NCI-H2029 treated with DMSO at 0.1 percent for 48 hours (cell line): ENCODE results near the gene TMEM114.
"Not testable (repeated sequence)": the region's sequence is repeated elsewhere in the genome, so short reads cannot be mapped to it uniquely, and the experiment has no call there.

ENCODE experiments used
- DNase-seq: peaks from one replicate; lab custom pipeline; 2025; lab: John Stamatoyannopoulos, UW

The TMEM114 gene

GRCh38 chr16:8572919-8573724 lies 17.2 kb downstream of the TMEM114 start:
- DNase-seq = no peak

GRCh38 chr16:8572063-8572918 lies 18.0 kb downstream of the TMEM114 start:
- no peak for DNase-seq

- no peak for DNase-seq
Observed at GRCh38 chr16:8571061-8571596, 19.2 kb downstream of the TMEM114 start.

- not testable (repeated sequence) for DNase-seq
Observed at GRCh38 chr16:8570393-8570792, 19.9 kb downstream of the TMEM114 start.

GRCh38 chr16:8569650-8570346 lies 20.5 kb downstream of the TMEM114 start:
- DNase-seq = no peak

GRCh38 chr16:8568231-8568617 lies 22.1 kb downstream of the TMEM114 start:
- no peak for DNase-seq

GRCh38 chr16:8567355-8568230 lies 22.7 kb downstream of the TMEM114 start:
- peak; percentile 60 for DNase-seq

- DNase-seq = peak; percentile 23
Observed at GRCh38 chr16:8565498-8565897, 24.8 kb downstream of the TMEM114 start.

- no peak for DNase-seq
Observed at GRCh38 chr16:8564934-8565345, 25.4 kb downstream of the TMEM114 start.

GRCh38 chr16:8563944-8564540 lies 26.3 kb downstream of the TMEM114 start:
- not testable (repeated sequence) for DNase-seq

- no peak for DNase-seq
Observed at GRCh38 chr16:8561496-8561895, 28.8 kb downstream of the TMEM114 start.

- DNase-seq = no peak
Observed at GRCh38 chr16:8555400-8555799, 34.9 kb downstream of the TMEM114 start.

GRCh38 chr16:8554881-8555280 lies 35.4 kb downstream of the TMEM114 start:
- no peak for DNase-seq

- no peak for DNase-seq
Observed at GRCh38 chr16:8554022-8554421, 36.3 kb downstream of the TMEM114 start.

GRCh38 chr16:8552487-8553221 lies 37.7 kb downstream of the TMEM114 start:
- DNase-seq = no peak

GRCh38 chr16:8551388-8552332 lies 38.7 kb downstream of the TMEM114 start:
- DNase-seq = no peak

GRCh38 chr16:8550728-8551387 lies 39.5 kb downstream of the TMEM114 start:
- DNase-seq = no peak

GRCh38 chr16:8549843-8550412 lies 40.4 kb downstream of the TMEM114 start:
- no peak for DNase-seq
